H9 (cell line): ENCODE results near the gene INTS13. TPM values are rescaled to one million over a fixed set of nuclear protein-coding genes. Genes with fewer than 3 reads are reported as not detected.

Experiments used
- DNase-seq: peaks from one replicate; pipeline ENCODE4 v3.0.0-alpha.2; 2017
- H2AFZ ChIP-seq: one replicate; pipeline ENCODE4 v1.6.1; 2013; ENCODE audit warnings: mild to moderate bottlenecking, low read length, control low read depth, moderate library complexity
- H2AK5ac ChIP-seq: 2 replicates; pipeline ENCODE4 v1.6.1; 2013; ENCODE audit warnings: low read length, control low read depth, mixed read lengths; ENCODE audit not compliant: insufficient read length
- H2BK120ac ChIP-seq: one replicate; pipeline ENCODE4 v1.6.1; 2013; ENCODE audit warnings: low read depth, mild to moderate bottlenecking, low read length, control low read depth, inconsistent platforms; ENCODE audit not compliant: poor library complexity, severe bottlenecking
- H2BK12ac ChIP-seq: 2 replicates; pipeline ENCODE4 v1.6.1; 2013; ENCODE audit warnings: low read length, control low read depth, mixed read lengths, low read depth; ENCODE audit not compliant: insufficient read length
- H2BK15ac ChIP-seq: 2 replicates; pipeline ENCODE4 v1.6.1; 2013; ENCODE audit warnings: low read depth, low read length, control low read depth
- H2BK20ac ChIP-seq: one replicate; pipeline ENCODE4 v1.6.1; 2013; ENCODE audit warnings: low read depth, mild to moderate bottlenecking, low read length, control low read depth, inconsistent platforms; ENCODE audit not compliant: poor library complexity, severe bottlenecking
- H2BK5ac ChIP-seq: 2 replicates; pipeline ENCODE4 v1.6.1; 2013; ENCODE audit warnings: low read length, control low read depth, mixed read lengths; ENCODE audit not compliant: insufficient read length
- H3K14ac ChIP-seq: 2 replicates; pipeline ENCODE4 v1.6.1; 2013; ENCODE audit warnings: low read length, control low read depth; ENCODE audit not compliant: insufficient read depth
- H3K18ac ChIP-seq: 2 replicates; pipeline ENCODE4 v1.6.1; 2013; ENCODE audit warnings: low read depth, mild to moderate bottlenecking, mixed read lengths, low read length, control low read depth; ENCODE audit not compliant: insufficient read length
- H3K23ac ChIP-seq: 2 replicates; pipeline ENCODE4 v1.6.1; 2013; ENCODE audit warnings: low read length, control low read depth, mixed read lengths, low read depth; ENCODE audit not compliant: insufficient read length
- H3K23me2 ChIP-seq: 2 replicates; pipeline ENCODE4 v1.6.1; 2013; ENCODE audit warnings: low read depth, mild to moderate bottlenecking, mixed read lengths, low read length, control low read depth; ENCODE audit not compliant: insufficient read length, poor library complexity, severe bottlenecking
- H3K27ac ChIP-seq: 2 replicates; pipeline ENCODE4 v1.5.1; 2013; ENCODE audit warnings: low read length, control low read depth, mixed read lengths, low read depth; ENCODE audit not compliant: insufficient read length
- H3K27me3 ChIP-seq: 2 replicates; pipeline ENCODE4 v1.6.1; 2013; ENCODE audit warnings: low read length, control low read depth, inconsistent platforms; ENCODE audit not compliant: insufficient read depth
- H3K4ac ChIP-seq: 2 replicates; pipeline ENCODE4 v1.6.1; 2013; ENCODE audit warnings: low read depth, mild to moderate bottlenecking, control low read depth, inconsistent platforms, low read length, moderate library complexity
- H3K4me1 ChIP-seq: 2 replicates; pipeline ENCODE4 v1.6.1; 2013; ENCODE audit warnings: low read length, control low read depth, inconsistent platforms; ENCODE audit not compliant: insufficient read depth
- H3K4me2 ChIP-seq: 2 replicates; pipeline ENCODE4 v1.6.1; 2013; ENCODE audit warnings: low read length, control low read depth, mixed read lengths; ENCODE audit not compliant: insufficient read length, insufficient read depth
- H3K56ac ChIP-seq: 2 replicates; pipeline ENCODE4 v1.6.1; 2013; ENCODE audit warnings: low read depth, mild to moderate bottlenecking, mixed read lengths, low read length, control low read depth; ENCODE audit not compliant: insufficient read length
- H3K79me1 ChIP-seq: 2 replicates; pipeline ENCODE4 v1.6.1; 2013; ENCODE audit warnings: low read depth, mild to moderate bottlenecking, moderate library complexity, low read length, control low read depth, inconsistent platforms; ENCODE audit not compliant: insufficient read depth, poor library complexity, severe bottlenecking
- H3K79me2 ChIP-seq: 2 replicates; pipeline ENCODE4 v1.6.1; 2013; ENCODE audit warnings: low read length, control low read depth, inconsistent platforms; ENCODE audit not compliant: insufficient read depth
- H3K9ac ChIP-seq: 2 replicates; pipeline ENCODE4 v1.6.1; 2013; ENCODE audit warnings: low read length, control low read depth, mixed read lengths; ENCODE audit not compliant: insufficient read length; ENCODE audit errors: extremely low read depth
- H3K9me3 ChIP-seq: one replicate; pipeline ENCODE4 v1.6.1; 2013; ENCODE audit warnings: low read depth, low read length, inconsistent platforms; ENCODE audit not compliant: control insufficient read depth
- H3T11ph ChIP-seq: one replicate; pipeline ENCODE4 v1.6.1; 2013; ENCODE audit warnings: mild to moderate bottlenecking, low read length, control low read depth, inconsistent platforms
- H4K20me1 ChIP-seq: one replicate; pipeline ENCODE4 v1.6.1; 2013; ENCODE audit not compliant: control insufficient read depth, insufficient read length, insufficient read depth
- H4K5ac ChIP-seq: 2 replicates; pipeline ENCODE4 v1.6.1; 2013; ENCODE audit warnings: low read depth, mild to moderate bottlenecking, mixed read lengths, low read length, control low read depth; ENCODE audit not compliant: insufficient read length
- H4K8ac ChIP-seq: replicated peaks from 2 replicates; pipeline ENCODE4 v1.6.1; 2013; ENCODE audit warnings: low read length, control low read depth, mixed read lengths, low read depth; ENCODE audit not compliant: insufficient read length
- H4K91ac ChIP-seq: 2 replicates; pipeline ENCODE4 v1.6.1; 2013; ENCODE audit warnings: low read depth, mild to moderate bottlenecking, moderate library complexity, mixed read lengths, low read length, control low read depth; ENCODE audit not compliant: insufficient read length
- H3K27ac Mint-ChIP-seq, 3 experiments: 2 replicates in 2 of 3; 3 replicates in 1 of 3; pipeline ENCODE4 v1.8.0; 2020 to 2021; ENCODE audit warnings: mixed read lengths in 3 of 3, mild to moderate bottlenecking in 1 of 3, moderate library complexity in 1 of 3
- H3K27me3 Mint-ChIP-seq: 2 replicates; pipeline ENCODE4 v1.8.0; 2021; ENCODE audit warnings: low read depth, mild to moderate bottlenecking, moderate library complexity, mixed read lengths
- H3K36me3 Mint-ChIP-seq, 3 experiments: 2 replicates in 2 of 3; 3 replicates in 1 of 3; pipeline ENCODE4 v1.8.0; 2020 to 2021; ENCODE audit warnings: low read depth in 3 of 3, mixed read lengths in 3 of 3; ENCODE audit not compliant: insufficient read depth in 1 of 3
- H3K4me1 Mint-ChIP-seq, 2 experiments: 2 replicates each; pipeline ENCODE4 v1.8.0; 2020; ENCODE audit warnings: mixed read lengths in 2 of 2
- H3K4me3 Mint-ChIP-seq, 2 experiments: 2 replicates in 1 of 2; 3 replicates in 1 of 2; pipeline ENCODE4 v1.8.0; 2020 to 2021; ENCODE audit warnings: mild to moderate bottlenecking in 2 of 2, mixed read lengths in 2 of 2, moderate library complexity in 1 of 2
- H3K9me3 Mint-ChIP-seq, 2 experiments: 2 replicates in 1 of 2; 3 replicates in 1 of 2; pipeline ENCODE4 v1.8.0; 2020; ENCODE audit warnings: mild to moderate bottlenecking in 2 of 2, mixed read lengths in 2 of 2, moderate library complexity in 1 of 2
- CTCF ChIP-seq: fragments of 200-600 bp; sonication (generic); conservative IDR thresholded peaks from 3 replicates; pipeline ENCODE4 v1.8.0; 2021; ENCODE audit warnings: antibody characterized with exemption, mild to moderate bottlenecking
- WGBS: extraction: QIAGEN DNeasy Blood & Tissue Kit; methylation state at CpG from one replicate; pipeline ENCODE4 v1.1.7; 2013; ENCODE audit warnings: missing lambda C conversion rate, low lambda C conversion rate, mixed read lengths; ENCODE audit not compliant: insufficient read length; ENCODE audit errors: extremely low coverage; 5-methylcytosine and 5-hydroxymethylcytosine counted together
- total RNA-seq: library from RNA; stranded (reverse); gene quantifications from 2 replicates; pipeline ENCODE4 v1.2.1, GENCODE V29; 2021

The INTS13 gene
- total RNA-seq, 1 experiment from 2014 or later = 39.1 TPM

DNA sequence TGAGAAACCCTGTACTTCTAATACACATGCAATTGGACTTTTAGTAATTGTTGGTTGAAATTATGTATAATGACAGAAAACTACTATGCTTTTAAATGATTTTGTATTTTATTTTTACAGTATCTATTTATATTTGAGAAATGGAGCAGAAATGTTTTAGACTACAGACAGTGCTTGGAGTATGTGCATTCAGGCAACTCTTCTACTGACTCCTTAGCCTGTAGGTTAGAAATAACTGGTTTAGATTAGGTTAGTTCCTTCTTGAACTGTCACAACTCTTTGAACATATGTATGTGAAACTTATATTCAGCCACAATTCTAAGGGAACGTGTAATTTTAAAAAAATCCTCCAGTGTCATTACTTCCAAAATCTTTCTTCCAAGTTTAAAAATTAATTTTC lies 2.2 kb upstream of the INTS13 start:
- Histone ChIP-seq H3K27ac (no peak overlapping the region), H2BK15ac (no peak overlapping the region), H3K23ac (no peak overlapping the region), H4K5ac (no peak overlapping the region), H3K9me3 (no peaks in the 10 kb centered on the region), H3K4me2 (no peak overlapping the region), H4K20me1 (no peaks in the 10 kb centered on the region), H2BK5ac (no peak overlapping the region), H3K9ac (no peak overlapping the region), H3K14ac (no peak overlapping the region), H2AFZ (no peak overlapping the region), H2BK12ac (no peak overlapping the region), H4K8ac (no peak overlapping the region), H2AK5ac (no peak overlapping the region), H4K91ac (no peak overlapping the region), H2BK20ac (no peak overlapping the region), H3T11ph (no peak overlapping the region), H3K79me1 (peaks cover 11% of the 10 kb centered on the region), H3K79me2 (peaks cover 17% of the 10 kb centered on the region; the same call in 1 of the 2 replicates), H2BK120ac (no peak overlapping the region), H3K23me2 (no peaks in the 10 kb centered on the region), H3K18ac (no peak overlapping the region), H3K4ac (no peak overlapping the region), H3K56ac (no peak overlapping the region), H3K4me1 (peaks cover 3% of the 10 kb centered on the region; the same call in 1 of the 2 replicates), H3K27me3 (no peaks in the 10 kb centered on the region)
- peaks cover 19 to 20% of the 10 kb centered on the region in 2 experiments for H3K4me1 Mint-ChIP-seq
- no peaks in the 10 kb centered on the region; a peak in 1 of 5 replicates for H3K9me3 Mint-ChIP-seq
- no peak overlapping the region for H3K27ac Mint-ChIP-seq
- H3K36me3 Mint-ChIP-seq = peaks cover 0 to under 1% (median 0%) of the 10 kb centered on the region in 3 experiments; a peak in 1 of 7 replicates
- no peak for DNase-seq
- H3K27me3 Mint-ChIP-seq = no peaks in the 10 kb centered on the region
- no peak for TF ChIP-seq CTCF
- H3K4me3 Mint-ChIP-seq = peak overlapping the region; percentile 28 to 95; a peak in 3 of 5 replicates
- no CpG with 5 or more reads among the region's 1 CpG for WGBS
